ENCODE results near the gene MPPED1. TPM values are rescaled to one million over a fixed set of nuclear protein-coding genes. Genes with fewer than 3 reads are reported as not detected.

MPPED1 gene
- total RNA-seq, 1 experiment from 2014 or later = not detected

DNA sequence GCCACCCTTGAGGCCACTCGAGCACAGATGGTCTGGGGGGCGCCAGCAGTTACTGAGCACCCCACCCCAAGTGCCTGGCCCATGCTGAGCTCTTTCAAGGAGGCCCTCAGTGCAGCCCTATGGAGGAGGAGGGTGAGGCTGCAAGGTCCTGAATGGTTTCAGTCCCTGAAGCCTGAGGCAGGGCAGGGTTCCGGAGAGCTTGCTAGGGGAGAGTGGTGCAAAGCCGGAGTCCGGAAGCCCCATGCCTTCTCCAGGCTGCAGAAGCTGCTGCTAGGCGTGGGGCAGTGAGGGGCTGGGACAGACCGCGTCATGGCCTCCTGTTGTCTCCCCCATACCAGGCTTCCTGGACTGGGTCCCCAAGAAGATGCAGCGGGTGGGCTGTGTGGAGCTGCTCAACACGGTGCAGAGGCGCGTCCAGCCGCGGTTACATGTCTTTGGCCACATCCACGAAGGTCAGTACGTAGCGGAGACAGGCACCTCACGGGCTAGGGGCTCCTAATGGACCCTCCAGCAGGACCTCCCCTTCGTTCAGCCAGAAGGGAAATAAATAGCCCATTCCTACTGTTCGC is 90.6 kb downstream of the MPPED1 start:
- Mint-ChIP-seq H3K4me3 (ENCODE audit: low read depth, unreplicated experiment) (no peak overlapping the region), H3K27ac (ENCODE audit: unreplicated experiment) (no peak overlapping the region)

DNA sequence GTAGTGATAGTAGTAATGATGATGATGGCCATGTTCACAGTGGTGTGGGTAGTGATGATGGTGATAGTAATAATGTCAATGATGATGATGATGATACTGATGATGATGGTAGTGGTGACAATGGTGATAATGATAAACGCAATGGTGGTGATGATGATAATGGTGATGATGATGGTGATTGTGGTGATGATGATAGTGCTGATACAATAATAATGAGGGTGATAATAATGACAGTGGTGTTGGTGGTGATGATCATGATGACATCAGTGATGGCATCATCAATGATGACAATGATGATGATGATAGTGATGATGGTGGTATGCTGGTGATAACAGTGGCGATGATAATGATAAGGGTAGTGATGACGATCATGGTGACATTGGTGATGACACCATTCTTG is 92.3 kb downstream of the MPPED1 start:
- Mint-ChIP-seq H3K27me3 (ENCODE audit: unreplicated experiment) (peaks cover 20% of the 10 kb centered on the region), H3K4me1 (ENCODE audit: low read depth, unreplicated experiment) (no peaks in the 10 kb centered on the region), H3K4me3 (ENCODE audit: low read depth, unreplicated experiment) (no peak overlapping the region), H3K36me3 (ENCODE audit: insufficient read depth, unreplicated experiment) (no peaks in the 10 kb centered on the region), H3K9me3 (ENCODE audit: low read depth, unreplicated experiment) (no peaks in the 10 kb centered on the region), H3K27ac (ENCODE audit: unreplicated experiment) (no peak overlapping the region)
- DNase-seq = no peak
- no TSS peak for BruUV-seq (replicated peaks)
- CTCF ChIA-PET = no interaction called here
- intact Hi-C loops (cut with micrococcal nuclease; ENCODE audit: unreplicated experiment) = no loop called here
- TF ChIP-seq, protein P1, sequence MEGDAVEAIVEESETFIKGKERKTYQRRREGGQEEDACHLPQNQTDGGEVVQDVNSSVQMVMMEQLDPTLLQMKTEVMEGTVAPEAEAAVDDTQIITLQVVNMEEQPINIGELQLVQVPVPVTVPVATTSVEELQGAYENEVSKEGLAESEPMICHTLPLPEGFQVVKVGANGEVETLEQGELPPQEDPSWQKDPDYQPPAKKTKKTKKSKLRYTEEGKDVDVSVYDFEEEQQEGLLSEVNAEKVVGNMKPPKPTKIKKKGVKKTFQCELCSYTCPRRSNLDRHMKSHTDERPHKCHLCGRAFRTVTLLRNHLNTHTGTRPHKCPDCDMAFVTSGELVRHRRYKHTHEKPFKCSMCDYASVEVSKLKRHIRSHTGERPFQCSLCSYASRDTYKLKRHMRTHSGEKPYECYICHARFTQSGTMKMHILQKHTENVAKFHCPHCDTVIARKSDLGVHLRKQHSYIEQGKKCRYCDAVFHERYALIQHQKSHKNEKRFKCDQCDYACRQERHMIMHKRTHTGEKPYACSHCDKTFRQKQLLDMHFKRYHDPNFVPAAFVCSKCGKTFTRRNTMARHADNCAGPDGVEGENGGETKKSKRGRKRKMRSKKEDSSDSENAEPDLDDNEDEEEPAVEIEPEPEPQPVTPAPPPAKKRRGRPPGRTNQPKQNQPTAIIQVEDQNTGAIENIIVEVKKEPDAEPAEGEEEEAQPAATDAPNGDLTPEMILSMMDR (IDR thresholded peaks at IDR 0.05; ENCODE audit: unreplicated experiment) = no peak

More for the DNA sequence above, 90.6 kb downstream of the MPPED1 start:
- Mint-ChIP-seq H3K4me1 (ENCODE audit: low read depth, unreplicated experiment) (no peaks in the 10 kb centered on the region), H3K36me3 (ENCODE audit: insufficient read depth, unreplicated experiment) (no peaks in the 10 kb centered on the region), H3K9me3 (ENCODE audit: low read depth, unreplicated experiment) (no peaks in the 10 kb centered on the region), H3K27me3 (ENCODE audit: unreplicated experiment) (peaks cover 18% of the 10 kb centered on the region)
- TF ChIP-seq, protein P1 (IDR thresholded peaks at IDR 0.05; ENCODE audit: unreplicated experiment) = no peak
- intact Hi-C loops (cut with micrococcal nuclease; ENCODE audit: unreplicated experiment) = no loop called here
- CTCF ChIA-PET = no interaction called here
- no TSS peak for BruUV-seq (replicated peaks)
- DNase-seq = no peak

DNA sequence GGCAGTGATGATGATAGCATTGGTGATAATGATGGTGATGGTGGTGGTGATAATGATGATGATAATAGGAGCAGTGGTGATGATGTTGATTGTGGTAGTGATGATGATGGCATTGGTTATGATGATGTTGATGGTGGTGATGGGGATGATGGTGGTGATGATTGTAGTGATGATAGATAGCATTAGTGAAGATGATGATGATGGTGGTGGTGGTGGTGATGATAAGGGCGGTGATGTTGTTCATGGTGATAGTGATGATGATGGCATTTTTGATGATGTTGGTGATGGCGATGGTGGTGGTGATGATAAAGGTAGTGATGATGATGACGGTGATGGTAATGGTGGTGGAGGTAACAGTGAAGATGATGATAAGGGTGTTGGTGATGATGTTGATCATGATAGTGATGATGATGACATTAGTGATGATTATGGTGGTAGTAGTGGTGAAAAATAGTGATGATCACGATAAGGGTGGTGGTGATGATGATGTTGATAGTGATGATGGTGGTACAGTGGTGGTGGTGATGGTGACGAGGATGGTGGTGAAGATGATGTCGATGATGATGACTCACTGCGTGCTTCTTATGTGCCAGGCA is 93.0 kb downstream of the MPPED1 start:
- H3K27ac Mint-ChIP-seq (ENCODE audit: unreplicated experiment) = no peak overlapping the region
- no TSS peak for BruUV-seq (replicated peaks)
- H3K9me3 Mint-ChIP-seq (ENCODE audit: low read depth, unreplicated experiment) = no peaks in the 10 kb centered on the region
- CTCF ChIA-PET = no interaction called here
- H3K4me3 Mint-ChIP-seq (ENCODE audit: low read depth, unreplicated experiment) = no peak overlapping the region
- no peaks in the 10 kb centered on the region for H3K36me3 Mint-ChIP-seq (ENCODE audit: insufficient read depth, unreplicated experiment)
- H3K4me1 Mint-ChIP-seq (ENCODE audit: low read depth, unreplicated experiment) = no peaks in the 10 kb centered on the region
- intact Hi-C loops (cut with micrococcal nuclease; ENCODE audit: unreplicated experiment) = no loop called here
- peaks cover 27% of the 10 kb centered on the region for H3K27me3 Mint-ChIP-seq (ENCODE audit: unreplicated experiment)
- no peak for DNase-seq
- TF ChIP-seq, protein P1 (IDR thresholded peaks at IDR 0.05; ENCODE audit: unreplicated experiment) = no peak

DNA sequence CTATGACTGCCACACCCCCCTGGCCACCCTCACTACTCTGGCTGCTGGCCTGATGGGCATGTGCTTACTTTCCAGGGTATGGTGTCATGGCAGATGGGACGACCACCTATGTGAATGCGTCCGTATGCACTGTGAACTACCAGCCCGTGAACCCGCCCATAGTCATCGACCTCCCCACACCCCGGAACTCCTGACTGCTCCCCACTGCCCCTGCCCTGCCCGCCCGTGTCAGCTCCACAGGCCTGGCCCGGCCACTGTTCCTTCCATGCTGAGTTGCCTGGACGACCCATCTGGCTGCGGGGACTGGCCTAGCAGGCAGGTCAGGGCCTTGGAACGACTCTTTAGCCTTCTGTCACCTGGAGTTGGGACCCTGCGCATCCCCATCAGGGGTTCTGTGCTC is 93.6 kb downstream of the MPPED1 start:
- BruUV-seq (replicated peaks) = no TSS peak
- no peak for DNase-seq
- H3K27me3 Mint-ChIP-seq (ENCODE audit: unreplicated experiment) = peaks cover 31% of the 10 kb centered on the region
- no peaks in the 10 kb centered on the region for H3K4me1 Mint-ChIP-seq (ENCODE audit: low read depth, unreplicated experiment)
- H3K36me3 Mint-ChIP-seq (ENCODE audit: insufficient read depth, unreplicated experiment) = no peaks in the 10 kb centered on the region
- H3K9me3 Mint-ChIP-seq (ENCODE audit: low read depth, unreplicated experiment) = no peaks in the 10 kb centered on the region
- H3K27ac Mint-ChIP-seq (ENCODE audit: unreplicated experiment) = no peak overlapping the region
- CTCF ChIA-PET = no interaction called here
- intact Hi-C loops (cut with micrococcal nuclease; ENCODE audit: unreplicated experiment) = no loop called here
- TF ChIP-seq, protein P1 (IDR thresholded peaks at IDR 0.05; ENCODE audit: unreplicated experiment) = no peak
- no peak overlapping the region for H3K4me3 Mint-ChIP-seq (ENCODE audit: low read depth, unreplicated experiment)

All from Calu3 (cell line).